Osteoblast (primary cell): ENCODE data around the gene SLC38A1. TPM values are rescaled to one million over a fixed set of nuclear protein-coding genes. Genes with fewer than 3 reads are reported as not detected.

Source experiments
- DNase-seq: peaks from one replicate; pipeline ENCODE4 v3.0.0; 2011; ENCODE audit warnings: low spot score, mixed read lengths; ENCODE audit not compliant: insufficient read length; ENCODE audit errors: missing footprints
- H2AFZ ChIP-seq: 2 replicates; pipeline ENCODE4 v1.6.0; 2011; ENCODE audit warnings: mild to moderate bottlenecking, low read length
- H3K27ac ChIP-seq: 2 replicates; pipeline ENCODE4 v1.5.1; 2011; ENCODE audit warnings: mild to moderate bottlenecking, low read depth, low read length, moderate library complexity
- H3K27me3 ChIP-seq: 2 replicates; pipeline ENCODE4 v1.6.0; 2012; ENCODE audit warnings: mild to moderate bottlenecking, control low read depth, inconsistent platforms, low read length, moderate library complexity; ENCODE audit not compliant: insufficient read depth
- H3K36me3 ChIP-seq: 2 replicates; pipeline ENCODE4 v1.5.1; 2011; ENCODE audit warnings: mild to moderate bottlenecking, low read length, control low read depth, moderate library complexity; ENCODE audit not compliant: insufficient read depth
- H3K4me1 ChIP-seq: 2 replicates; pipeline ENCODE4 v1.5.1; 2011; ENCODE audit warnings: mild to moderate bottlenecking, low read length, control low read depth, moderate library complexity; ENCODE audit not compliant: insufficient read depth
- H3K4me2 ChIP-seq: 2 replicates; pipeline ENCODE4 v1.6.0; 2011; ENCODE audit warnings: mild to moderate bottlenecking, low read length; ENCODE audit not compliant: insufficient read depth
- H3K4me3 ChIP-seq: fragments of 200-600 bp; sonication (generic); 3 replicates; pipeline ENCODE4 v1.5.1; 2012; ENCODE audit warnings: mild to moderate bottlenecking, low read length, inconsistent platforms; ENCODE audit not compliant: insufficient read depth
- H3K79me2 ChIP-seq: 2 replicates; pipeline ENCODE4 v1.6.0; 2012; ENCODE audit warnings: mild to moderate bottlenecking, low read length, control low read depth, inconsistent platforms; ENCODE audit not compliant: insufficient read depth
- H3K9me3 ChIP-seq: 2 replicates; pipeline ENCODE4 v1.5.1; 2011; ENCODE audit warnings: low read depth, low read length, control low read depth
- H4K20me1 ChIP-seq: 2 replicates; pipeline ENCODE4 v1.6.0; 2012; ENCODE audit warnings: mild to moderate bottlenecking, low read length, control low read depth; ENCODE audit not compliant: insufficient read depth
- CTCF ChIP-seq: IDR thresholded peaks from 2 replicates; pipeline ENCODE4 v1.5.1; 2011; ENCODE audit warnings: mild to moderate bottlenecking, low read depth, low read length, moderate library complexity; ENCODE audit errors: extremely low read depth
- total RNA-seq: library from RNA; depleted of rRNA; stranded (reverse); fragments of >200 nt; gene quantifications from 2 replicates; pipeline ENCODE4 v1.2.3, GENCODE V29; 2012

The SLC38A1 gene
- total RNA-seq, 1 donor = 29.7 TPM

DNA sequence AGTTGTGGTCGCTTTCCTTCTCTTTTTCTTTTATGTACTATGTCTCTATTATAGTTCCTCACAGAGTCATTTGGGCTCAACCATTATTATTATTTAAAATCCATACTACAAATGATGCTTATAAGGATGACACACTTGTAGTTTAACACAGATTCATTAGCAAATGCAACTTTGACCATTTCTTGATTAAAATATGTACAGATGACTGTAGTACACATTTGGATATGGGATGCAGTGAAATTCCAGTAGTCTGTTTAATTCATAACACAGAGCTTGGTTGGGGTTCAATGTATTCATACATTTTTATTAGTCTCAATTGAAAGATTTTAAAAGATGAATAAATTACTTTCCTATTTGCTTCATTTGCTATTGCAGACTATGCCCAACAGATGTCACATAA, 30.0 kb downstream of the SLC38A1 start:
- H3K27ac ChIP-seq = no peak overlapping the region
- no peaks in the 10 kb centered on the region for H3K4me1 ChIP-seq
- H3K9me3 ChIP-seq = no peaks in the 10 kb centered on the region
- no peak overlapping the region for H3K4me2 ChIP-seq
- H3K36me3 ChIP-seq = no peaks in the 10 kb centered on the region
- no peaks in the 10 kb centered on the region for H3K27me3 ChIP-seq
- TF ChIP-seq CTCF = no peak
- DNase-seq = no peak
- no peak overlapping the region for H2AFZ ChIP-seq
- H3K79me2 ChIP-seq = no peaks in the 10 kb centered on the region
- no peaks in the 10 kb centered on the region for H4K20me1 ChIP-seq
- H3K4me3 ChIP-seq = no peak overlapping the region

DNA sequence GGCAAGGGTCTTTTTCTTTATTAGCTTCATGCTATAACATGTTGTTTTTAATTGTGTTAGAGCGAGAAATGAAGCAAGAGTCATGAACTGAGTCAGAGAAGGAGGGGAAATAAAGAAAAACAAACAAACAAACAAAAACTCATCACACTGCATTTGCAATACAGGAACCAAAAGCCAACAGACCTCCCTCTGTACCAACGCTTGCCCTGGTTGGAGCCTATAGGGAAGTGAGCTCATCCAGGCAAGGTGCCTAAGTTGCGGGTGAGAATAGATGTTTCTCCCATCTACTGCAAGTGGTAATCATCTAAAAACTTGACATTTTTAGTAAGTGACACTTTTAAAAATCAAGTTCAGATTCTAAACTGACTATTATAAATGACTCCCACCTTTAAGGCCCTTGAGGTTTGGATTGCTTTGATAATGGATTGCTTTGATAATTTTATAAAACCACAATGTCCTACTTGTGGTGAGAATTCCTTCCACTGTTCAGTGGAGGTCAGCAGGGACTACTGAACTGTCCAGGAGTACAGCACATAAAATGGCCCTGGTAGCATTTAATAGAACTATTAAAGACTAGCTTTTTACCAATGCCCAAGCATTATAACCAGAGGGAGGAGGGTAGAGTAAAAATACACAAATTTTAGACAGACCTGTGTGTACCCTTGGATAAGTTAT, 31.3 kb downstream of the SLC38A1 start:
- no peak overlapping the region for H2AFZ ChIP-seq
- no peaks in the 10 kb centered on the region for H3K79me2 ChIP-seq
- no peaks in the 10 kb centered on the region for H3K27me3 ChIP-seq
- H3K4me3 ChIP-seq = no peak overlapping the region
- H4K20me1 ChIP-seq = no peaks in the 10 kb centered on the region
- no peaks in the 10 kb centered on the region for H3K9me3 ChIP-seq
- DNase-seq = no peak
- TF ChIP-seq CTCF = no peak
- H3K4me1 ChIP-seq = no peaks in the 10 kb centered on the region
- H3K4me2 ChIP-seq = no peak overlapping the region
- no peak overlapping the region for H3K27ac ChIP-seq
- H3K36me3 ChIP-seq = no peaks in the 10 kb centered on the region

- Histone ChIP-seq H3K27me3 (no peaks in the 10 kb centered on the region), H2AFZ (no peak overlapping the region), H3K9me3 (no peaks in the 10 kb centered on the region), H3K27ac (no peak overlapping the region), H3K4me1 (no peaks in the 10 kb centered on the region), H3K4me2 (no peak overlapping the region), H3K36me3 (no peaks in the 10 kb centered on the region), H3K4me3 (no peak overlapping the region), H3K79me2 (no peaks in the 10 kb centered on the region), H4K20me1 (no peaks in the 10 kb centered on the region)
- TF ChIP-seq CTCF = no peak
- DNase-seq = no peak
Observed at GRCh38 chr12:46234000-46234399, 34.8 kb downstream of the SLC38A1 start.

DNA sequence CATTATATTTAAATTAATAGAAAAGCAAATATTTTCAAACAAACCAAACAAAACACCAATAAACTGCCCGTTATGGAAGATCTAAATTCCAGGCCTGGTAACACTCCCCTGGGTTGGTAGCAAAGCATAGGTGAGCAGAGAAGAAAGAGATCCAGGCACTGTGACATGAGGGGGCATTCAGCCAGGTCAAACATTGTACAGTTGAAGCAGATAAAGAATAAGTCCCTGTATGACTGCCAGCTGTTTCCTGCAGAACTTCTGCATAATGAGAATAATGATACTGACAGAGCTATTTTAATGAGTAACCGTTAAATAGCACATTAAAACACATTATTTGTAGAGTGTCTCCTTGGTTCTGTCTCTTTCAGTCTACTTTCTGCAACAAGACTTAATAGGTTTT, 35.4 kb downstream of the SLC38A1 start:
- no peak overlapping the region for H3K4me2 ChIP-seq
- H4K20me1 ChIP-seq = no peaks in the 10 kb centered on the region
- no peaks in the 10 kb centered on the region for H3K4me1 ChIP-seq
- no peaks in the 10 kb centered on the region for H3K36me3 ChIP-seq
- no peaks in the 10 kb centered on the region for H3K79me2 ChIP-seq
- H3K4me3 ChIP-seq = no peak overlapping the region
- H3K27me3 ChIP-seq = no peaks in the 10 kb centered on the region
- no peaks in the 10 kb centered on the region for H3K9me3 ChIP-seq
- no peak for DNase-seq
- no peak overlapping the region for H2AFZ ChIP-seq
- TF ChIP-seq CTCF = no peak
- no peak overlapping the region for H3K27ac ChIP-seq
